ENCODE measurements around the gene RP2. TPM values are rescaled to one million over a fixed set of nuclear protein-coding genes. Genes with fewer than 3 reads are reported as not detected.

Gene RP2
- total RNA-seq, 3 donors from 2014 or later (not counting 1 experiment from before 2014, with no cell fraction given): 10.2 to 13.9 (median 10.8) TPM

- Histone ChIP-seq H3K36me3 (ENCODE audit: control insufficient read depth, insufficient read depth, low read length) (no peaks in the 10 kb centered on the region), H3K27ac (ENCODE audit: low read length) (no peak overlapping the region), H3K9me3 (ENCODE audit: control insufficient read depth, insufficient read depth, low read length) (no peaks in the 10 kb centered on the region), H3K27me3 (ENCODE audit: control insufficient read depth, insufficient read depth, low read length) (no peaks in the 10 kb centered on the region), H3K4me3 (ENCODE audit: low read length) (no peak overlapping the region), H3K4me1 (ENCODE audit: control insufficient read depth, insufficient read depth, low read length) (no peaks in the 10 kb centered on the region)
- no peak for DNase-seq
- Mint-ChIP-seq H3K4me3 (no peak overlapping the region), H3K9me3 (no peaks in the 10 kb centered on the region), H3K36me3 (no peaks in the 10 kb centered on the region), H3K27me3 (ENCODE audit: low read depth in 2 of 2) (no peaks in the 10 kb centered on the region), H3K27ac (no peak overlapping the region), H3K4me1 (peaks cover 0 to 3% of the 10 kb centered on the region in 2 donors)
- TF ChIP-seq CTCF (IDR thresholded peaks at IDR 0.05): no peak
- ATAC-seq: no peak
- intact Hi-C loops (cut with micrococcal nuclease): no loop called here
These were observed 29.9 kb downstream of the RP2 start for GRCh38 chrX:46866726-46867125.

- Mint-ChIP-seq H3K9me3 (no peaks in the 10 kb centered on the region), H3K36me3 (no peaks in the 10 kb centered on the region), H3K4me3 (no peak overlapping the region), H3K27me3 (ENCODE audit: low read depth in 2 of 2) (no peaks in the 10 kb centered on the region), H3K4me1 (peaks cover 5% of the 10 kb centered on the region in 2 donors), H3K27ac (no peak overlapping the region)
- Histone ChIP-seq H3K27me3 (ENCODE audit: control insufficient read depth, insufficient read depth, low read length) (no peaks in the 10 kb centered on the region), H3K4me3 (ENCODE audit: low read length) (no peak overlapping the region), H3K9me3 (ENCODE audit: control insufficient read depth, insufficient read depth, low read length) (no peaks in the 10 kb centered on the region), H3K4me1 (ENCODE audit: control insufficient read depth, insufficient read depth, low read length) (no peaks in the 10 kb centered on the region), H3K27ac (ENCODE audit: low read length) (no peak overlapping the region), H3K36me3 (ENCODE audit: control insufficient read depth, insufficient read depth, low read length) (no peaks in the 10 kb centered on the region)
- 75% methylated on average over 1 of the region's 2 CpGs for WGBS (ENCODE audit: insufficient coverage)
- intact Hi-C loops (cut with micrococcal nuclease): no loop called here
- TF ChIP-seq CTCF (IDR thresholded peaks at IDR 0.05): no peak
- no peak for DNase-seq
- ATAC-seq: no peak
These were observed 36.9 kb downstream of the RP2 start for GRCh38 chrX:46873746-46874145.

GRCh38 chrX:46876901-46877300 is 40.1 kb downstream of the RP2 start:
- no peak for DNase-seq

More at GRCh38 chrX:46876901-46877300, 40.1 kb downstream of the RP2 start:
- no peak overlapping the region for H3K27ac ChIP-seq (ENCODE audit: low read length)
- no peak for TF ChIP-seq CTCF (IDR thresholded peaks at IDR 0.05)
- no peaks in the 10 kb centered on the region for H3K9me3 ChIP-seq (ENCODE audit: control insufficient read depth, insufficient read depth, low read length)
- no peaks in the 10 kb centered on the region for H3K36me3 ChIP-seq (ENCODE audit: control insufficient read depth, insufficient read depth, low read length)
- H3K4me1 ChIP-seq (ENCODE audit: control insufficient read depth, insufficient read depth, low read length): no peaks in the 10 kb centered on the region
- no peak overlapping the region for H3K4me3 ChIP-seq (ENCODE audit: low read length)
- no peaks in the 10 kb centered on the region for H3K36me3 Mint-ChIP-seq
- peaks cover under 1 to 5% of the 10 kb centered on the region in 2 donors for H3K4me1 Mint-ChIP-seq
- no peaks in the 10 kb centered on the region for H3K27me3 ChIP-seq (ENCODE audit: control insufficient read depth, insufficient read depth, low read length)
- H3K27ac Mint-ChIP-seq: no peak overlapping the region
- ATAC-seq: no peak
- no peaks in the 10 kb centered on the region for H3K9me3 Mint-ChIP-seq
- intact Hi-C loops (cut with micrococcal nuclease): no loop called here
- no peaks in the 10 kb centered on the region for H3K27me3 Mint-ChIP-seq (ENCODE audit: low read depth in 2 of 2)
- H3K4me3 Mint-ChIP-seq: no peak overlapping the region
